Measurements from ENCODE around the gene CYP1B1.
"Not testable (repeated sequence)": the region's sequence is repeated elsewhere in the genome, so short reads cannot be mapped to it uniquely, and the experiment has no call there.

CYP1B1 gene

GRCh38 chr2:38113981-38114708 is 38.2 kb upstream of the CYP1B1 start:
- Histone ChIP-seq H3K9me2 (replicated peaks; ENCODE audit: insufficient read depth, low read length) (no peaks in the 10 kb centered on the region), H3K4me1 (ENCODE audit: low read length) (no peaks in the 10 kb centered on the region), H3K9me3 (replicated peaks; ENCODE audit: insufficient read depth, low read length) (no peaks in the 10 kb centered on the region), H3K79me2 (ENCODE audit: low read length) (no peaks in the 10 kb centered on the region), H3K4me3 (ENCODE audit: low read length) (no peak overlapping the region), H3K27me3 (replicated peaks; ENCODE audit: insufficient read depth, low read length) (no peaks in the 10 kb centered on the region), H4K20me1 (ENCODE audit: insufficient read depth, low read length) (no peaks in the 10 kb centered on the region), H3K4me2 (ENCODE audit: low read depth, low read length) (no peak overlapping the region), H2AFZ (ENCODE audit: low read length) (no peak overlapping the region), H3F3A (ENCODE audit: insufficient read depth, low read length) (no peaks in the 10 kb centered on the region), H3K9ac (ENCODE audit: low read length) (no peak overlapping the region), H3K36me3 (replicated peaks; ENCODE audit: insufficient read depth, low read length) (no peaks in the 10 kb centered on the region), H3K27ac (ENCODE audit: low read length) (no peak overlapping the region)
- no peak for DNase-seq
- TF ChIP-seq CTCF (IDR thresholded peaks at IDR 0.05; ENCODE audit: low read length) (no peak), EZH2phosphoT487 (IDR thresholded peaks at IDR 0.05; ENCODE audit: low read length) (no peak), EZH2 (optimal IDR thresholded peaks at IDR 0.05; ENCODE audit: low read depth, low read length) (no peak)

GRCh38 chr2:38113051-38113450 is 37.1 kb upstream of the CYP1B1 start:
- no peaks in the 10 kb centered on the region for H3K79me2 ChIP-seq (ENCODE audit: low read length)
- DNase-seq, result no peak
- TF ChIP-seq CTCF (IDR thresholded peaks at IDR 0.05; ENCODE audit: low read length) (no peak), EZH2phosphoT487 (IDR thresholded peaks at IDR 0.05; ENCODE audit: low read length) (no peak), EZH2 (optimal IDR thresholded peaks at IDR 0.05; ENCODE audit: low read depth, low read length) (no peak)
- H3K4me2 ChIP-seq (ENCODE audit: low read depth, low read length), result no peak overlapping the region
- H3K9me3 ChIP-seq (replicated peaks; ENCODE audit: insufficient read depth, low read length), result no peaks in the 10 kb centered on the region
- no peaks in the 10 kb centered on the region for H3K27me3 ChIP-seq (replicated peaks; ENCODE audit: insufficient read depth, low read length)
- no peaks in the 10 kb centered on the region for H3K9me2 ChIP-seq (replicated peaks; ENCODE audit: insufficient read depth, low read length)
- no peak overlapping the region for H3K4me3 ChIP-seq (ENCODE audit: low read length)
- H3K9ac ChIP-seq (ENCODE audit: low read length), result no peak overlapping the region
- H3K4me1 ChIP-seq (ENCODE audit: low read length), result no peaks in the 10 kb centered on the region
- no peak overlapping the region for H3K27ac ChIP-seq (ENCODE audit: low read length)
- no peak overlapping the region for H2AFZ ChIP-seq (ENCODE audit: low read length)
- no peaks in the 10 kb centered on the region for H4K20me1 ChIP-seq (ENCODE audit: insufficient read depth, low read length)
- H3F3A ChIP-seq (ENCODE audit: insufficient read depth, low read length), result no peaks in the 10 kb centered on the region
- H3K36me3 ChIP-seq (replicated peaks; ENCODE audit: insufficient read depth, low read length), result no peaks in the 10 kb centered on the region

GRCh38 chr2:38111350-38111749 is 35.4 kb upstream of the CYP1B1 start:
- H3K4me1 ChIP-seq (ENCODE audit: low read length); H3K9ac ChIP-seq (ENCODE audit: low read length); H3K79me2 ChIP-seq (ENCODE audit: low read length); H3K27me3 ChIP-seq (replicated peaks; ENCODE audit: insufficient read depth, low read length); H4K20me1 ChIP-seq (ENCODE audit: insufficient read depth, low read length); H3K4me2 ChIP-seq (ENCODE audit: low read depth, low read length); DNase-seq; H3K9me2 ChIP-seq (replicated peaks; ENCODE audit: insufficient read depth, low read length); H2AFZ ChIP-seq (ENCODE audit: low read length); H3K4me3 ChIP-seq (ENCODE audit: low read length); H3K27ac ChIP-seq (ENCODE audit: low read length); H3F3A ChIP-seq (ENCODE audit: insufficient read depth, low read length); H3K9me3 ChIP-seq (replicated peaks; ENCODE audit: insufficient read depth, low read length); H3K36me3 ChIP-seq (replicated peaks; ENCODE audit: insufficient read depth, low read length): not testable (repeated sequence)

- Histone ChIP-seq H3K4me3 (ENCODE audit: low read length) (no peak overlapping the region), H3K4me2 (ENCODE audit: low read depth, low read length) (no peak overlapping the region), H3K79me2 (ENCODE audit: low read length) (no peaks in the 10 kb centered on the region), H4K20me1 (ENCODE audit: insufficient read depth, low read length) (no peaks in the 10 kb centered on the region), H3K27me3 (replicated peaks; ENCODE audit: insufficient read depth, low read length) (no peaks in the 10 kb centered on the region), H3K4me1 (ENCODE audit: low read length) (no peaks in the 10 kb centered on the region), H3K36me3 (replicated peaks; ENCODE audit: insufficient read depth, low read length) (no peaks in the 10 kb centered on the region), H3K9ac (ENCODE audit: low read length) (no peak overlapping the region), H3K27ac (ENCODE audit: low read length) (no peak overlapping the region), H3F3A (ENCODE audit: insufficient read depth, low read length) (no peaks in the 10 kb centered on the region), H3K9me3 (replicated peaks; ENCODE audit: insufficient read depth, low read length) (no peaks in the 10 kb centered on the region), H2AFZ (ENCODE audit: low read length) (no peak overlapping the region), H3K9me2 (replicated peaks; ENCODE audit: insufficient read depth, low read length) (no peaks in the 10 kb centered on the region)
- DNase-seq, result no peak
- TF ChIP-seq EZH2phosphoT487 (IDR thresholded peaks at IDR 0.05; ENCODE audit: low read length), result no peak
- TF ChIP-seq EZH2 (optimal IDR thresholded peaks at IDR 0.05; ENCODE audit: low read depth, low read length), result no peak
- no peak for TF ChIP-seq CTCF (IDR thresholded peaks at IDR 0.05; ENCODE audit: low read length)
These were observed 33.8 kb upstream of the CYP1B1 start for GRCh38 chr2:38109732-38110181.
